ENCODE results near the gene PROK1.

PROK1 gene

DNA sequence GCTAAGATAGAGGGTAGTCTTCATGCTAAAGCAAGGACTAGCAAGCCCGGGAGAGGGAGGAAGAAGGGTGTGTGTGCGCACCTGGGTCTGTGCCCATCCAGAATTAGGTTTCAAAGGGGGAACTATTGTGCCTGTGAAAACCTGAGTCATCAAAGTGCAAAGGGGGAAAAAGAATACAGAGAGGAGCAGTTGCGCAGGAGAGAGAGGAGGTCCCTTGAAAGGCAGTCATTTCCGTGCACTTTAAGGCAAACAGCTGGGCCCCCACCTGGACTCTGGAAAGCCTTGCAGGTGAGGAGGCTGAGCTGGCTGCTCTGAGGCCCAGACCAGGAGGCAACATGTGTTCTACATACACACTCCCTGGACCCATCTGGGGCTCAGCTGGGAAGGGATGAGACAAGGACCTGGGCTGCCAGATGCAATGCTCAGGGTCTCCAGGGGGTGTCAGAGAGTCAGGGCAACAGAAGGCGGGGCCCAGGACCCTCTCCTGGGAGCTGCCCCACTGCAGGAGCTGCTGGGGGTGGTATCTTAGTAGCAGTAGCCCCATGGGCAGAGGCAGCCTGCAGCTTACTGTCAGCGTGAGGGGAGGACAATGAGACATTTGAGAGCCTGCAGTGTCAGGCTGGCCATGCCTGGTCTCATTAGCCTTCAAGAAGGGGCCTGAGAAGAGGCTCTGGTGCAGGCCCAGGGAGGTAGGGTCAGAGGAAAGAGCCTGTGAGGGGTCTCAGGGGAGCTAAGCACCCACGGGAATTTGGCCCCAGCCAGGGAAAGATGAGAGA, 14.3 kb downstream of the PROK1 start:
- DNase-seq (ENCODE audit: low spot score) = no peak

DNA sequence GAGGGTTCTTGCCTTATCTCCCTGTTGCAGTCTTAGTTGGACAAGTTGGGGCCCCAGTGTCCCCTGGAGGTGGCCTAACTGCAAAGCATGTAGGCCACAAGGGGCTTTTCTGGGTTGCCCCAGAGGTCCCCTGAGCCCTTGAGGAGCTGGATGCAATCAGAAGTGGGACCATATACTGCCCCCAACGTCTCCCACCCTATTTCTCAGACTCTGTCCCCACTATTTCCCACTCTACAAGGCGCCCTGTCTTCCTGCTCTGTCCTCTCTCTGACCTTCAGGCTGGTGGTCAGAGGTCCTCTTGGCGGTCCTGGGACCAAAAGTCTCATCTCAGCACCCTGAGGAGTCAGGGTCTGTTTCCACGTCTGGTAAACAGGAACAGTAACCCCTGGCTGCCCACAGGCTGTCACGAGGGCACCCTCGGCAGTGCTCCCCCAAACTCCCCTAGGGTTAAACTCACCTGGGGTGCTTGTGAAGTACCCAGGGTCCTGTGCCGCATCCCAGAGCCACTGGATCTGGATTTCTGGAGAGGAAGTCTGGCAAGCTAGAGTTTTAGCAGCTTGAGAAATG, 14.9 kb downstream of the PROK1 start:
- DNase-seq (ENCODE audit: low spot score) = no peak

DNA sequence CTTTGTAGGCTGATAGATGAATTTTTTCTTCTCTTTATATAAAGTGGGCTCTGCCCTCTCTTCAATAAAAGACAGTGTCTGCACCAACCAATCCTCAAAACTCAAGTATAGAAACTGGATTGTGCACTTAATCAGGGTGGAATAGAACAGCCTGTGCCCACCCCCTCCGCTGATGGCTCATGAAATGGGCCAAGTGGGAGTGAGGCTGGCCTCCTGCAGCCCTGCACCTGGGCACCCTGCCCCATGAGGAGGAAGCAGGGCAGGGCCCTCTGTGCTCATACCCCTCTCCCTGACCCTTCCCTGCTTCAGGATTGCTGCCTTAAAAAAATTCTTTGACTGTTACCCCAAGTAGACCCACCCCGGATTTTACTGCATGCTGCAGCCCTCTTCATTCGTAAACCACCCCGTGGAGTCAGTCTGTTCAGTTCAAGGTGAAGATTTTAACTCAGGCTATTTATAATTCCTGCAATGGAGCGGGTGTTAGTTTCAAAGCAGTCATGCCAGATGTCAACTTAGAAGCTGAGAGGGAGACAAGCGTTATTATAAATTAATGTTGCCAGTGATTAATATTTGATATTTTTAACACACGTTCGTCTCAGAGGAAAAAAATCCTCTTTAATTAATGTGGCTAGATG, 15.8 kb downstream of the PROK1 start:
- DNase-seq (ENCODE audit: low spot score) = no peak

DNA sequence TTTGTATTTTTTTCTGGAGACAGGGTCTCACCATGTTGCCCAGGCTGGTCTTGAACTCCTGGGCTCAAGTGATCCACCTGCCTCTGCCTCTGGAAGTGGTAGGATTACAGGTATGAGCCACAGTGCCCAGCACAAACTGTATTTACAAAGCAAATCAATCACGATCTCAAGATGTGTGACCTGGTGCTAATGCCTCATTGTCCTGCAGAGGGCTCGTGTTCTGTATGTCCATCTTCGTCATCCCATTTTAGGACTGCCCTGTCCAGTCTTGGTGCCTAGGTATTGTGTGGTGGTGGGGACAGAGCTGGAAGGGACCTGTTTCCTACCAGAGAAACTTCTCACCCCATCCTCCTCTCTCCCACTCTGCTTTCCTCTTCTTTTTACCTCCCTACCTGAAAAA, 20.2 kb downstream of the PROK1 start:
- no peak for DNase-seq (ENCODE audit: low spot score)

DNA sequence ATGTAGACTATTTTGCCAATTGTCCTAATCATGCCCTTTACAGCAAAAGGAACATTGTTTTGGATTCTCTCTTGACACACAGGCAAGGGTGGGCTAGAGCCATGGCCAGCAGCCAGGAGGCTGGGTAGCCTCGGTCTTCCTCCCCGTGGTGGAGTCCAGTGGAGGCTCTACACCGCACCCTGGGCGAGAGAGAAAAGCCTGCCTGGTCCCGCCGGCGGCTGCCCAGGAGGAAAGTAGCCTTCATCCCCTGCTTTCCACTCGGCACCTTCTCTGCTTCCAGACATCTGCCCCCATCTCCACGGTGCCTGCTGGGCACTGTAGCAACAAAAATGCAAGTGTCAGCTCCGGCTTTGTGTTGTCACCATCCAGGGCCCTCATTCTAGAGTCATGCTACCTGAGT, 21.6 kb downstream of the PROK1 start:
- no peak for DNase-seq (ENCODE audit: low spot score)

DNA sequence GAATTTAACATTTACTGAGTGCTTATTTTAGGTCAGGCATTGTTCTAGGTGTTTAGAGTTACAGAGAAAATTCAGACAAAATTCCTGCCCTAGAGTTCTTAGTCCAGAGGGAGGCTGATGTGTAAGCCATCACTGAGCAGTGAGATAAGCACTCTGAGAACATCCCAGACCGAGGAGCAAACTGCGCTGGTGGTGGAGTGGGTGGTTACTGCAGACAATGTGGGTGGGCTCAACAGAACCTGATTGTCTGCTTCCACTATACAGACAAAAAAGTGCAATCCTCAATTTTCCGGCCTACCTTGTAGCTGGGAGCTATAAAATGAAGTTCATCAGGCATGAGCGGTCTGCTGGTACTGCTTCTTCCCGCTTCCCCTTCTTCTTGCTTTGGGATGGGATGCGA, 23.5 kb downstream of the PROK1 start:
- no peak for DNase-seq (ENCODE audit: low spot score)

DNA sequence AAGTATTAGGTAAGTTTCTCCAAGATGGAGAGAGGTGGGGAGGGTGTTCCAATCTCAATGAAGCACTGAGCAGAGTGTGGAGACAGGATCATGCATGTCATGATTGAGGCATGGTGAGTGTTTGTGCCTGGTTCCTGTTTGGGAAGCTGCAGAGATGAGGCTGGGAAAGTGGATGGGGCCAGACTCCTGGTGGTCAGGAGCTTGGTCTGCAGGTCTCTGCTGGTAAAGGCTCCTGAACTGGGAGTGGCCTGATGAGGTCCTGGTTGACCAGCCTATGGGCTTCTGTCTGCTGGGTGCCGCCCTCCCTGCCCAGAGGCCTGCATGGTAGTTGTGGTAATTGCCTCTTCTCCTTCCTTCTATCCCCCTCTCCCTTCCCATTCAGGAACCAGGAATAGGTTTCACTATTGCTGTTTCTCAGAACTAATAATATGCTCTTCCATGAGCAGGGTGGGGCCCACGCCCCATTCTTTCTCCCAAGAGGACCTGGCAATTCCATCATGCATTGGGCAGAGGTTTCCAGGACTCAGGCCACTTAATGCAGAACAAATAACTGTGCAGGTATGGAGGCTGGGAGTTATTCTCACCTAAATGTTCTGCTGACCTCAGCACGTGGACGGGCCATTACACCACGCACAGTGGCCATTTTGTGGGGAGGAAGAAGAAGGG, 24.5 kb downstream of the PROK1 start:
- no peak for DNase-seq (ENCODE audit: low spot score)

DNA sequence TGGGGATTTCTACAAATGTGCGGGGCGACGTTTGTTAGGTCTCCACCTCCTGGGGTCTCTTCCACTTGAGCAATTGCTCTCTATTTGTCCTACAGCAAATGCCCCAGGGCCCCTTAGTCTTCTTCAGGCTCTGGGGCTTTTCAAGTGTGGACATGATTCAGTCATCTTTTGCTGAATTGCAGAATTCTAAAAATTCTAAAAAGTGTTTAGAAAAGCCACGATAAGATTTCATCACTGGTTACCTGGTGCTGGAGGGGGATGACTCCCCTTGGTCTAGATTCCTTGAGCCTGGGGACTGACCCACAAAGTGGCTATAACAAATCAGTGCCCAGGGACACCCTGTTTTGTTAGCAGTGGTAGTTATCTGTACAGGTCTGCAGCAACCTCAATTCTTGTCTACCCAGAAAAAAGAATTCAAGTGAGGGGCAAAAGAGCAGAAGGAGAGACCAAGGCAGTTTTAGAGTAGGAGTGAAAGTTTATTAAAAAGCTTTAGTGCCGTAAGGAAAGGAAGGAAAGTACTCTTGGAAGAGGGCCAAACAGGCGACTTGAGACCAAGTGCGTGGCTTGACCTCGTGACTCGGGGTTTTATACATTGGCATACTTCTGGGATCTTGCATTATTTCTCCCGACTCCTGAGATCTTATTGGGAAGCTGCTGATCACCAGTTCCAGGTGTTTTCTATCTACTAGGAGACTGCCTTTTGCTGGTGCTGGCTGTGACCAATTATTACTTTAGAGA, 25.2 kb downstream of the PROK1 start:
- no peak for DNase-seq (ENCODE audit: low spot score)

DNA sequence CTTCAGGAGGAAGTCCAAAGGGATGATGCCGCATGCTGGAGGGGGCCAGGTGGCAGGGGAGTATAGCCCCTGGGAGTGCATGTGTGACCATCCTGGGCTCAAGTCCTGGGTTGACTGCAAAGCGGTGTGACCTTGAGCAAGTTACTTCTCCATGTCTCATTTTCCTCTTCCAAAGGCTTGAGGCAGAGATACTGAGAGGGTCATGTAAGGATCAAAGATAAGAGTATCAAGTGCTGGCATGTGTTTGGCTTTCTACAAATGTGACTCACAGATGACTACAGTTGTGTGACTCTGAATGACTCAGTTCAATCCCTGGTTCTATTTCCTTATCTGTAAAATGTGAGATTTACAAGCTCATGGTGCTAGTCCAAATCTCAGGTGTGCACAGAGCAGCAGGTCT, 26.1 kb downstream of the PROK1 start:
- no peak for DNase-seq (ENCODE audit: low spot score)

DNA sequence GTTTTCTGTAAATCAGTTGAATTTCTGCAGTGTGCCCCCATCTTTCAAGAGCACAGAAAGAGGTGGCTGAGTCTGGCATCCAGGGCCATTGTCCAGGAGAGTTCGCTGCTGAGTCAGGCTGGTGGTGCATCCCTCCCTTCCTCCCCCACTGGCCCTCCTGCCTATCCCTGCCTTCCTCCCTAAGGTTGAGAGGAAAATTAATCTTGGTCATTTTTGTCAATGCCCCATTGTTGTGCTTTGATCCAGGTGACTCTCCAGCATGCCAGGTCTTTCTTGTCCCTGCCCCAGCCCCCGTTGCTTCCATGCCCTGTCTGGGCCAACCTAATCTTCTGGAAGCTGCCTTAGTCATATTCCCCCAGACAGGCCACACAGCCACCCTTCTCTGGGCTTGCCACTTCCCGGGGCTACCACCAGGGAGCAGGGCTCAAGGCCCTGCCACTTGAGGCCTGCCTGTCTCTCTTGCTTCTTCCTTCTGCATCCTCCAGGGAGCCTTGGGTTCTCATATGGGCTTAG, 26.6 kb downstream of the PROK1 start:
- DNase-seq (ENCODE audit: low spot score) = no peak

DNA sequence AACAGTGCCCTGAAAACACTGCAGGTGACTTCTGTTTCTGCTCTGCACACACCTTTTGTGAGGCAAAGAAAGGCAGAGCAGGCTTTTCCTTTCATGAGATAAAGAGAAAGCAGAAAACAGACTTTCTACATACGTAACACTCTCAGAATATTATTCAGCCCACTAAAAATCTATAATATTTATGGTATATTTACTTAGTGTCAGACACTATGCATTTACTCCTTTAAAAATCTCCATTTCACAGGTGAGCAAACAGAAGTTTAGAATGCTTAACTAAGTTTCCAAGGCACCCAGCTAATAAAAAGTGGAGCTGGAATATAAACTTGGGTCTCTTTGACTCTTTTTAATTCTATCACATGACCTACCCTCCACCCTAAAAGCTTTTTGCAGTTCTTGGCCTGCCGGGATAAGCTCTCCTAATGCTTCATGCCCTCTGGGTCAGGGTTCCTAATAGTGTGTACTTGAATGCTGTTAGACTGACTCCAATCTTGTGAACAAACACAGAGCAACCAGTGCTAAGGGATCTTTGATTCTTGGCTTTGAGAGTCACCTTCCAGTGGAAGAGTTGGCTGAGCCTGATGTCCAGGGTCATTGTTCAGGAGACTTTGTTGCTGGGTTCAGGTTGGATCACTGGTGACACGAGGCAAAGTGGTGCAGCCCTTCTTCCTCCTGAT, 27.2 kb downstream of the PROK1 start:
- no peak for DNase-seq (ENCODE audit: low spot score)

DNA sequence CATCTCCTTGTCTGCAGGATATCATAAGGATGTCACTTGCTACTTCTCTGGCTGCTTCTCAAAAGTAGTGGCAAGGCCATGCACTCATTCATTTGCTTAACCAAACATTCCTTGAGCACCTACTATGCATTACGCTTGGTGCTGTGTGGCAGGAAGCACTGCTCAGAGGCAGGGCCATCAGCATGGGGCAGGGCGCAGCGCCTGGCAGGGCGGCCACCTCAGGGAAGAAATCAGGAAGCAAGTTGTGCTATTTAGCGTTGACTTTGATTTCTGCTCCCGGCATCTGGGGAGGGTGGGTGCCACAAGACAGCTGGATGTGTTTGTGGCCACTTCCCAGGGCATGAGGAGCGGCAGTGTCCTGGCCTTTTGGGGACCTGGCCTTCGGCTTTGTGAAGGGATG, 27.9 kb downstream of the PROK1 start:
- DNase-seq (ENCODE audit: low spot score) = no peak

DNA sequence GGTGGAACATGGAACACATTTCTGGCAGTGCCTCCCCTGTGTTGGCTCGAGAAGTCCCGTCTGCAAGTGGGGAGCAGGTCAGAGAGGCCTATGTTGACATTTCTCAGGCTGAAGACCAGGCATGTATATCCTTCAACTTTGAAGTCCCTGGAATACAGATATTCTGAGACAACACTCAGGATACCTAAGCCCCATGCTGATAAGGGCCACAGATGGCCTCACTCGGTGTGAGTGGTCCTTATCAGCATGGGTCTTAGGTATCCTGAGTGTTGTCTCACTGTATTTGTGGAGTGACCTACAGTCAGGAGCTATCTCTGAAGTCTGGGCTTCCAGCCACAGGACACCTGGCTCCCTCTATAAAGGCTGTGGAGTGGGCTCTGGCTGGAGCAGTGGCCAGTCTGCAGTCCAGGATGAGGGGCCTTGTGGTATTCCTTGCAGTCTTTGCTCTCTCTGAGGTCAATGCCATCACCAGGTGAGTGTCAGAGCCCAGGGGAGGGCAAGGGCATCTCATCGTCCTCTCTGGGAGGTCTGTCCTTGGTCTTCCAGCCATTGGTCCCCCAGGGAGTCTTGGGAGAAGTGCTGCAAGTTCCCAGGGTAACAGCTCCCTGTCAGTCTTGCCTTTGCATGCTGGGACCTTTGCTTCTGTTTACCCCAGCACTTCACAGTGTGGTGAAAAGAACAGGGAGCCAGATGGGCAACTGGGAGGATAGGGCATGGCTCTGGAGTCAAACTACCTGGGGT, 29.6 kb downstream of the PROK1 start:
- no peak for DNase-seq (ENCODE audit: low spot score)

DNA sequence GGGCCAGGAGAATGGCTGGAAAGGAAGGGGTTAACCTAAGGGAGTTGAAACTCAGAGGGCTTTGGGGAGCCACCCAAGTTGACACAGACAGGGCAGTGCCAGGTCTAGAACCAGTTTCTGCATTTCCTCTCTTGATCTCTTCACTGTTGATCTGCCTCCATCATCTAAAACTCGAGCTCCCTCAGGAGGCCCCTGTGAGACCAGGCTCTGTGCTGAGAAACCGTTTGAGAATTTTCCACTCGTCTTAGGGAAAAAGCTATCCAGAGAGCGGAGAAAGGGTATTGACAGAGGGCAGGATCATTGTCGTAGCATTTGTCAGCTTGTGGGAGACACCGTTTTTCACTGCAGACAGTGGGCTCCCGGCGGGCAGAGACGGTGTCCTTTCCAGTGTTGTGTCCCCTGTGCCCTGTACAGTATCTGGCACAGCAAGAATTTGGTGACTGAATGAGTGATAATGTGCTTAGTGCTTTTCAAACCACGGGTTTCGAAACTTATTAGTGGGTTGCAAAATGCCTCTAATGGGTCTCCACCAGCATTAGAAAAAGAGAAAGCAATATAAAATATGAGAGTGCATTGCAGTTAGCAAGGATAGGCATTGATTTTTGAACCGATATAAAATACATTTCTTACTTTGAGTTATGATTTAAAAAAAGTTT, 31.1 kb downstream of the PROK1 start:
- no peak for DNase-seq (ENCODE audit: low spot score)

DNA sequence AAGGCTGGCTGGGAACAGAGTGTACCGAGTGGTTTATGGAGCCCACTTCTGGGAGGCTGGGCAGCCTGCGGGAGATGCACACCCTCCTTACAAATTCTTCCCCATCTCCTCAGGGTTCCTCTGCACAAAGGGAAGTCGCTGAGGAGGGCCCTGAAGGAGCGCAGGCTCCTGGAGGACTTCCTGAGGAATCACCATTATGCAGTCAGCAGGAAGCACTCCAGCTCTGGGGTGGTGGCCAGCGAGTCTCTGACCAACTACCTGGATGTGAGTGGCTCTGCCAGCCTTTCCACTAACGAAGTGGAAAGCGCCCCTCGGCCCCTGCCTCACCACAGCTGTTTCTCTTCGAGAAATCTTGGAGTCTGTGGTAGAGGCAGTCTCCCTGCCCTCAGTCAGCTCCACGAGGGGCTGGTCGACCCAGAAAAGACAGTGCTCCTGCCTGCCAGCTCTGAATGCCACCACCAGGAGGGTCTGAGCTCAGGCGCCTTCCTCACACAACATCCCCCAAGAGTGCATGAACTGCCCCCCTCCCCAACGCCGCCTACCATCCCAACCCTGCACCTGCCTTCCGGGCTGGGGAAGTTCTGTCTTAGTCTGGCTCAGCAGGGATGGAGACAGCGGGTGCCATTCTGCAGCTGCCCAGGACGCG, 31.8 kb downstream of the PROK1 start:
- DNase-seq (ENCODE audit: low spot score) = no peak

DNA sequence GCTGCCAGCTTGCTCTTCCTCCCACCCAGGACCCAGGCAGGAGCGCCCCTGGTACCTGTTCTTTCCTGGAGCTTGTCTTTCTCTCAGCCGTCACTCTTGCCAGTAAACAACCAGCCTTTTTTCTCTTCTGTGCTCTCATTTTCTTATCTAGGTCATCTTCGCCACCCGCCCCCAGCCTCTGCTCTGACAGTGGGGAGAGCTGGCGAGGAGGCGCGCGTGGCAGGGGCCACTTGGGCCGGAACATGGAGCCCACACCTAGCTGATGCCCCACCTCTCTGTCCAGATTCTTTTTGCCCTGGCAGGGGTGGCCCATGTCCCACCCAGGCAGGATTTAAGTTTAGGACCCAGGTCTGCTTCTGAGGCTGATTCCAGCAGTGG, 32.3 kb downstream of the PROK1 start:
- no peak for DNase-seq (ENCODE audit: low spot score)

DNA sequence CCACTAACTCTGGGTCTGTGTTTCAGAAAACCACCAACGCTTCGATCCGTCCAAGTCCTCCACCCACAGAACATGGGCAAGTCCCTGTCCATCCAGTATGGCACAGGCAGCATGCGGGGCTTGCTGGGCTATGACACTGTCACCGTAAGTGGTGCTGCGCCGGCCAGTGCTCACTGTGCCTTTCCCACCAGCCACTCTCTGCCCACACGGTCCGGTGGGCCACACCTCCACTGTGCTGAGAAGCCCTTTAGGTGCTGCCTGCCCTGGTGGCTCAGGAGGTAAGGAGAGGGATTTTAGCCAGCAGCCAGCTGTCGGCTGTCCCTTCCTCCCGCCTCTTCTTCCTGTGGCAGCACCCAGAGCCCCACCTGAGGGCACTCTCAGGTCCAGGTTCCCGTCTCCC, 33.9 kb downstream of the PROK1 start:
- DNase-seq (ENCODE audit: low spot score) = no peak

DNA sequence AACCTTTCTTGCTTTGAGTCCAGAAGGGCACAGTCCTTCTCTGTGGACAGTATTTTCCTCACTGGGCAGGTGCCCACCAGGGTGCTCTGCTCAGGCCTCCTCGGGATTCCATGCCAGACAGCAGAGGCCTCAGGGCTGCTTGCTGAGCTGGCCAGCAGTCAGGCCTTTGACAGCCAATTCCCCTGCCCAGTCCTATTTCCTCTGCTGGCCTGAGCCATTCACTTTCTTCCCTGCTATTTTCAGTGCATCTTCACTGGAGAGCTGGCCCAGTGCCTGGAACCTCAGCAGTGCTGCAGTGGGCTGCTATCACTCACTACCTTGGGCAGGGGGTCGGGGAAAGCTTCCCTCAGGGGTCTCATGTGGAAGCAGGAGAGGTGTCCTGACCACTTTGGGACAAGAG, 34.8 kb downstream of the PROK1 start:
- DNase-seq (ENCODE audit: low spot score) = no peak

DNA sequence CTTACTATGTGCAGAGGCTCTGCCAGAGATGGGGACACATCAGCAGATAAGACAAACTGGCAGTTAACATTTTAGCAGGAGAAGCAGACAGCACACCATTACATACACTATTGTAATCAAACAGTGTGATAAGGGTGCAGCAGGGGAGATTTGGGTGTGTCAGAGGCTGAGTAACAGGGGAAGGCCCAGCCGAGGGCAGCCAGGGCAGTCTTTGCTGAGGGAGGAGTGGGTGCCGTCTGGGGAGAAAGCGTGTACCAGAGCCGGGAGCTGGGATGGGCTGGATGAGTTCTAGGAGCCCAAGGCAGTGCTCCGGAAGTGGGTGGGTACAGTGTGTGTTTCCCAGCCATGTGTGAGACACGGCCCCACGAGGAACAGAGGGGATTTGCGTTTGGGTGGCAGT, 36.8 kb downstream of the PROK1 start:
- no peak for DNase-seq (ENCODE audit: low spot score)
